Ectodermal cell (in vitro differentiated cells): ENCODE data around the gene PIAS4.

Experiments used
- H3K27ac ChIP-seq: 2 replicates; pipeline ENCODE4 v1.7.0; 2013; ENCODE audit warnings: mild to moderate bottlenecking, low read depth, low read length; ENCODE audit not compliant: insufficient read depth, poor library complexity, severe bottlenecking
- H3K27me3 ChIP-seq: 2 replicates; pipeline ENCODE4 v1.7.0; 2013; ENCODE audit warnings: mild to moderate bottlenecking, low read length; ENCODE audit not compliant: insufficient read depth, control insufficient read depth, poor library complexity, severe bottlenecking
- H3K36me3 ChIP-seq: one replicate; pipeline ENCODE4 v1.7.0; 2013; ENCODE audit warnings: low read length; ENCODE audit not compliant: control insufficient read depth, insufficient read depth
- H3K4me1 ChIP-seq: one replicate; pipeline ENCODE4 v1.7.0; 2013; ENCODE audit warnings: low read length; ENCODE audit not compliant: control insufficient read depth, insufficient read depth
- H3K4me3 ChIP-seq: 2 replicates; pipeline ENCODE4 v1.7.0; 2013; ENCODE audit warnings: low read depth, low read length, control low read depth; ENCODE audit not compliant: insufficient read depth
- H3K9me3 ChIP-seq: 2 replicates; pipeline ENCODE4 v1.7.0; 2013; ENCODE audit warnings: mild to moderate bottlenecking, low read length, moderate library complexity; ENCODE audit not compliant: control insufficient read depth
- WGBS, 2 experiments: methylation state at CpG; one replicate each; pipeline ENCODE4 v1.1.7; 2013; ENCODE audit warnings: missing lambda C conversion rate in 2 of 2; 5-methylcytosine and 5-hydroxymethylcytosine counted together

The PIAS4 gene

GRCh38 chr19:4015705-4016402 lies 8.3 kb downstream of the PIAS4 start:
- H3K27me3 ChIP-seq, result no peaks in the 10 kb centered on the region
- H3K9me3 ChIP-seq, result no peaks in the 10 kb centered on the region
- H3K36me3 ChIP-seq, result peaks cover 20% of the 10 kb centered on the region
- no peak overlapping the region for H3K4me3 ChIP-seq
- H3K27ac ChIP-seq, result no peak overlapping the region
- peaks cover 3% of the 10 kb centered on the region for H3K4me1 ChIP-seq
- WGBS, 2 experiments, result 95% methylated on average over 37 of the region's 37 CpGs

- WGBS, 2 experiments, result 93 to 95% methylated on average over 12 of the region's 12 CpGs
- Histone ChIP-seq H3K4me3 (no peak overlapping the region), H3K36me3 (peaks cover 20% of the 10 kb centered on the region), H3K27me3 (no peaks in the 10 kb centered on the region), H3K4me1 (no peaks in the 10 kb centered on the region), H3K27ac (no peak overlapping the region), H3K9me3 (no peaks in the 10 kb centered on the region)
Observed at GRCh38 chr19:4016486-4016885, 8.9 kb downstream of the PIAS4 start.

DNA sequence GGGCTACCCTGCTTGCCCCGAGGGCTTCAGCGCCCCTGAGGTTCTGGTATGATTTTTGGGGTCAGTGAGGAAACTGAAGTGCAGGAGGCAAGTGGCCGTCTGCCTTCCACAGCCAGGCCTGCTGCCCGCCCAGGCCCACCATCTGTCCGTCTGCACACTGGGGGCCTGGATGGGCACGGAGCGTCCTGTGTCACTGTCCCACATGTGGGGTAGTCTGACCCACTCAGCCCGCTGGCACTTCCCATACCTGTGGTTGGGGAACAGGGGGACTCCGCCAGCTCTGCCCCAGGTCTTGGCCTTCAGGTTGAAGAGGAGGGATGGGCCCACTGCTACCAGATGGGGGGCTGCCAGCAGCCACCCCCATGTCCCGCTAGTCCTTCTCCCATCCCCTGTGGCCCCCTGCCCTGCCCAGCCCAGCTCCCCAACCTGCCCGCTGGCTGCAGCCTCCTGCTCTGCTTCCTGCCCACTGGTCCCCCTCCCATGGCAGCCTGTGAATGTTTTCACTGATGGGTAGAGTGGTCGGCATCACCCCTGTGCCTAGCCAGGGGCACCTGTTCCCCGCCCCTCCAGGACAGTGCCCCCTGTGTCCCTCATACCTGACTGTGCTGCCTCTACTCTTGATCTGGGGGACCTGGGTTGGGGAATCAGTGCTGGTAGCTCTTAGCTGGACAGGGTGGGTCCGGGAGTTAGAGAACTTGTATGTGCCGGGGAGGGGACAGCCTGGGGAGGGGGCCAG lies 9.5 kb downstream of the PIAS4 start:
- H3K4me1 ChIP-seq, result no peaks in the 10 kb centered on the region
- no peaks in the 10 kb centered on the region for H3K27me3 ChIP-seq
- WGBS, 2 experiments, result 94 to 96% methylated on average over 15 of the region's 15 CpGs
- no peaks in the 10 kb centered on the region for H3K9me3 ChIP-seq
- peaks cover 20% of the 10 kb centered on the region for H3K36me3 ChIP-seq
- no peak overlapping the region for H3K4me3 ChIP-seq
- no peak overlapping the region for H3K27ac ChIP-seq

GRCh38 chr19:4018140-4018613 lies 10.6 kb downstream of the PIAS4 start:
- Histone ChIP-seq H3K27me3 (no peaks in the 10 kb centered on the region), H3K27ac (no peak overlapping the region), H3K4me3 (no peak overlapping the region), H3K4me1 (no peaks in the 10 kb centered on the region), H3K9me3 (no peaks in the 10 kb centered on the region), H3K36me3 (peaks cover 17% of the 10 kb centered on the region)
- 94 to 96% methylated on average over 20 to 22 of the region's 22 CpGs for WGBS, 2 experiments

- Histone ChIP-seq H3K36me3 (peaks cover 16% of the 10 kb centered on the region), H3K27ac (no peak overlapping the region), H3K27me3 (no peaks in the 10 kb centered on the region), H3K9me3 (no peaks in the 10 kb centered on the region), H3K4me1 (no peaks in the 10 kb centered on the region), H3K4me3 (no peak overlapping the region)
- 95% methylated on average over 19 of the region's 19 CpGs for WGBS, 2 experiments
Observed at GRCh38 chr19:4018775-4019504, 11.4 kb downstream of the PIAS4 start.

GRCh38 chr19:4019578-4019977 lies 12.0 kb downstream of the PIAS4 start:
- H3K27ac ChIP-seq, result no peak overlapping the region

GRCh38 chr19:4023600-4024398 lies 16.3 kb downstream of the PIAS4 start:
- Histone ChIP-seq H3K9me3 (no peaks in the 10 kb centered on the region), H3K4me1 (no peaks in the 10 kb centered on the region), H3K36me3 (peaks cover 24% of the 10 kb centered on the region), H3K27me3 (no peaks in the 10 kb centered on the region), H3K27ac (no peak overlapping the region), H3K4me3 (no peak overlapping the region)
- 92 to 93% methylated on average over 34 of the region's 34 CpGs for WGBS, 2 experiments

More at GRCh38 chr19:4019578-4019977, 12.0 kb downstream of the PIAS4 start:
- Histone ChIP-seq H3K4me1 (no peaks in the 10 kb centered on the region), H3K4me3 (no peak overlapping the region), H3K9me3 (no peaks in the 10 kb centered on the region), H3K36me3 (peaks cover 19% of the 10 kb centered on the region), H3K27me3 (no peaks in the 10 kb centered on the region)
- WGBS, 2 experiments, result 89 to 93% methylated on average over 17 of the region's 17 CpGs

GRCh38 chr19:4025317-4025716 lies 17.8 kb downstream of the PIAS4 start:
- Histone ChIP-seq H3K27me3 (no peaks in the 10 kb centered on the region), H3K9me3 (no peaks in the 10 kb centered on the region), H3K4me3 (no peak overlapping the region), H3K27ac (no peak overlapping the region), H3K4me1 (no peaks in the 10 kb centered on the region), H3K36me3 (peaks cover 30% of the 10 kb centered on the region)
- WGBS, 2 experiments, result 71% methylated on average over 11 of the region's 11 CpGs

DNA sequence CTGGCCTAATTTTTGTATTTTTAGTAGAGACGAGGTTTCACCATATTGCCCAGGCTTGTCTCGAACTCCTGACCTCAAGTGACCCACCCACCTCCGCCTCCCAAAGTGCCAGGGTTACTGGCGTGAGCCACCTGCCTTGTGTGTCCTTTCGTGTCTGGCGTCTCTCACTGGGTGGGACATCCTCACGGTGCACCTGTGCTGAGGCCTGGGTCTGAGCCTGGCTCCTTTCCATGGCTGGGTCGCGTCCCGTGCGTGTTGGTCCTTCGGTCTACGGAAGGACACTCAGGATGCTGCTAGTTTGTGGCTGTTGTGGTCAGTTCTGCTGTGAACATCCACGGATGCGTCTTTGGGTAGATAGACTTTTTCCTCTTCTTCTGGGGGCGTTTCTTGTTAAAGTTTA lies 19.6 kb downstream of the PIAS4 start:
- Histone ChIP-seq H3K4me3 (no peak overlapping the region), H3K36me3 (peaks cover 30% of the 10 kb centered on the region), H3K27ac (no peak overlapping the region), H3K9me3 (no peaks in the 10 kb centered on the region), H3K27me3 (no peaks in the 10 kb centered on the region), H3K4me1 (no peaks in the 10 kb centered on the region)
- WGBS, 2 experiments, result 96% methylated on average over 15 to 16 of the region's 16 CpGs
